Tibial nerve (tissue), 4 donors: ENCODE data around the gene HSH2D. TPM values are rescaled to one million over a fixed set of nuclear protein-coding genes. Genes with fewer than 3 reads are reported as not detected.

ENCODE experiments used
- DNase-seq, 2 donors: peaks; one replicate each; pipeline ENCODE4 v3.0.0-alpha.2; 2019; ENCODE audit warnings: low spot score in 2 of 2
- H3K27ac ChIP-seq, 4 donors: fragments of 200-600 bp; sonication (generic) in 3 of 4; one replicate each; pipeline ENCODE4 v1.5.1; 2017 to 2019; ENCODE audit warnings: mild to moderate bottlenecking in 1 of 4
- H3K27me3 ChIP-seq, 2 donors: fragments of 200-600 bp; sonication (generic) in 1 of 2; one replicate each; pipeline versions ENCODE4 v1.5.1 to v1.6.0; 2017 to 2019
- H3K36me3 ChIP-seq, 3 donors: fragments of 200-600 bp; sonication (generic); one replicate each; pipeline ENCODE4 v1.5.1; 2018 to 2019
- H3K4me1 ChIP-seq, 4 donors: fragments of 200-600 bp; sonication (generic) in 3 of 4; one replicate each; pipeline ENCODE4 v1.5.1; 2017 to 2019
- H3K4me3 ChIP-seq, 4 donors: fragments of 200-600 bp; sonication (generic) in 3 of 4; one replicate each; pipeline ENCODE4 v1.5.1; 2017 to 2019; ENCODE audit warnings: mild to moderate bottlenecking in 1 of 4, moderate library complexity in 1 of 4
- H3K9me3 ChIP-seq, 4 donors: fragments of 200-600 bp; sonication (generic) in 3 of 4; one replicate each; pipeline ENCODE4 v1.5.1; 2017 to 2019
- CTCF ChIP-seq, 5 experiments: fragments of 200-600 bp in 3 of 5; fragments of 450-650 bp in 2 of 5; sonication (generic) in 3 of 5; IDR thresholded peaks; one replicate each; pipeline ENCODE4 v1.5.1; 2016 to 2019; ENCODE audit warnings: antibody characterized with exemption in 5 of 5, mild to moderate bottlenecking in 3 of 5, moderate library complexity in 2 of 5
- EP300 ChIP-seq, 2 donors: sonication (generic); formaldehyde crosslinking; IDR thresholded peaks; one replicate each; pipeline ENCODE4 v1.6.1; 2017; ENCODE audit warnings: antibody characterized with exemption in 2 of 2, mild to moderate bottlenecking in 1 of 2
- POLR2A ChIP-seq, 2 donors: fragments of 450-650 bp; IDR thresholded peaks; one replicate each; pipeline ENCODE4 v1.6.1; 2017; ENCODE audit warnings: antibody characterized with exemption in 2 of 2, mild to moderate bottlenecking in 2 of 2, moderate library complexity in 2 of 2
- WGBS, 2 donors: methylation state at CpG; one replicate each; pipeline ENCODE4 v1.1.5; 2018; 5-methylcytosine and 5-hydroxymethylcytosine counted together
- total RNA-seq, 4 donors: library from RNA; depleted of rRNA; stranded (reverse); fragments of >200 nt; gene quantifications; one replicate each; pipeline ENCODE4 v1.1.0, GENCODE V29; 2016

The HSH2D gene
- total RNA-seq, 4 donors from 2014 or later = 0.22 TPM; not detected in 3

- Histone ChIP-seq H3K27ac (no peak overlapping the region), H3K36me3 (peaks cover 3 to 80% (median 45%) of the 10 kb centered on the region in 3 donors), H3K4me3 (no peak overlapping the region), H3K27me3 (no peaks in the 10 kb centered on the region), H3K4me1 (no peaks in the 10 kb centered on the region), H3K9me3 (no peaks in the 10 kb centered on the region)
- DNase-seq = no peak
- WGBS, 2 donors = 86 to 93% methylated on average over 3 of the region's 3 CpGs
- no peak for TF ChIP-seq POLR2A (IDR thresholded peaks at IDR 0.05)
- no peak for TF ChIP-seq CTCF (IDR thresholded peaks at IDR 0.05)
- TF ChIP-seq EP300 (IDR thresholded peaks at IDR 0.05) = no peak
Measured at GRCh38 chr19:16131648-16132047, 11.8 kb upstream of the HSH2D start.

DNA sequence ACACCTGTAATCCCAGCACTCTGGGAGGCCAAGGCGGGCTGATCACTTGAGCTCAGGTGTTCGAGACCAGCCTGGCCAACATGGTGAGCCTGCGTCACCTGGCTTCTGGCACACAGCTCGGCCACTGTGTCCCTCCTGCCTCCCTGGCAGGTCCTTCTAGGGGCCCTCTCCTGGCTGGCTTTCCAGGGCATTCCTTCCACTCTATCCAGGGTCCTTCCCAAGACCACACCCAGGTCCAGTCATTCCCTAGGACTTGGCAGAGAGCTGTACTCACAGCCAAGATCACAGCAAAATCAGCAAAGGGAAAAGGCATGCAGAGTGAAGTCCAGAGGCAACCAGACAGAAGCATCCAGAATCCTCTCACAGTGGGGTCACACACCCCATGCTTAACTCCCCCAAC is 9.7 kb upstream of the HSH2D start:
- H3K9me3 ChIP-seq = no peaks in the 10 kb centered on the region
- H3K4me3 ChIP-seq = no peak overlapping the region
- WGBS, 2 donors = 91 to 100% methylated on average over 3 to 4 of the region's 4 CpGs
- no peak for DNase-seq
- TF ChIP-seq CTCF (IDR thresholded peaks at IDR 0.05) (no peak), EP300 (IDR thresholded peaks at IDR 0.05) (no peak), POLR2A (IDR thresholded peaks at IDR 0.05) (no peak)
- no peaks in the 10 kb centered on the region for H3K27me3 ChIP-seq
- peaks cover 3 to 58% (median 26%) of the 10 kb centered on the region in 3 donors for H3K36me3 ChIP-seq
- H3K27ac ChIP-seq = no peak overlapping the region
- H3K4me1 ChIP-seq = no peaks in the 10 kb centered on the region

DNA sequence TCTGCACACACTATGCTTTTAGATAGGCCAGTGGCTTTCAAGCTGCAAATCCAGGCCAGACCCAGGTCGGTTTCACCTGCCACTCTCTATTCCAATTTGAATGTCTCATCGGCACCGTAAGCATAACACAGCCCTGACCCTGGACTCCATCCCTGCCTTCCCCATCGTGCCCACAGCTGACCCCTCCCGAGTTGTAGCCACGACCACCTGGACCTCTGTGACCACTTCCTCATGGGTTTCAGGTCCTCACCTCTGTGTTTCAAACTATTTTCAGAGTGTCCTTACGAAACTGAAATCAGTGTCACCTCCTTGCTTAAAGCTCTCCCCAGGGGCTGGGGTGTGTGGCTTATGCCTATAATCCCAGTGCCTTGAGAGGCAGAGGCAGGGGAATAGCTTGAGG is 9.0 kb upstream of the HSH2D start:
- TF ChIP-seq POLR2A (IDR thresholded peaks at IDR 0.05) (no peak), EP300 (IDR thresholded peaks at IDR 0.05) (no peak), CTCF (IDR thresholded peaks at IDR 0.05) (no peak)
- DNase-seq = no peak
- no peaks in the 10 kb centered on the region for H3K9me3 ChIP-seq
- no peaks in the 10 kb centered on the region for H3K4me1 ChIP-seq
- peaks cover 3 to 51% (median 20%) of the 10 kb centered on the region in 3 donors for H3K36me3 ChIP-seq
- WGBS, 2 donors = 73 to 76% methylated on average over 7 of the region's 7 CpGs
- no peak overlapping the region for H3K4me3 ChIP-seq
- no peak overlapping the region for H3K27ac ChIP-seq
- no peaks in the 10 kb centered on the region for H3K27me3 ChIP-seq

DNA sequence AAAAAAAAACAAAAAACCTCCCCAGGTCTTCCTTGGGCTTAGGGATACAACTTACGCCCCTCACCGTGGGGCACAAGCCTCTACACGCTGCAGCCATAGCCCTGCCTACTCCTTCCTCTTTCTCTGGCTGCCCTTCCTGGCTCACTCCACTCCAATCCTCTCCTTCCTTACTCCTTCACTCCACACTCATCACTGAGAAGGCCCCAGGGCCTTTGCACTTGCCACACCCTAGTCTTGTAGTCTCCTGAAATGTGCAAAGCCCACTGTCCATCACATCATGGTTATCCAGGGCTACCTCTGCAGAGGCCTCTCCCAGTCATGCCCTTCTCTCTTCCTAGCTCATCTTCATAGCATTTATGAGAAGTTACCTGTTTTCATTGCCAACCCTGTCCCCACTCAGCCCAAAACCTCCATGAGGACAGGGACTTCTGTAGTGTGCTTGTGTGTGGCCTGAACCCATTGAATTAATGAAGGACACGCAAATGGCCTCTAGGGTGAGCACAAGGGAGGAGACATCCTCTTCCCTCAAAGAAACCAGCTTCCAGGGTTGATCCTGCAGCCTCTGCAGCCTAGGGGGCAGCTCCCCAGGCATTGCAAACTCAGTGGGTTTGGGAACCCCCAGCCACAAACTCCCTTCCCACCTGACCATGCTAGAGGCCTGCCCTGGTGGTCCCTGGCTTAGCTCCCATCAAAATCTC is 7.9 kb upstream of the HSH2D start:
- no peak for DNase-seq
- Histone ChIP-seq H3K36me3 (peaks cover 3 to 41% (median 18%) of the 10 kb centered on the region in 3 donors), H3K4me3 (no peak overlapping the region), H3K4me1 (no peaks in the 10 kb centered on the region), H3K9me3 (no peaks in the 10 kb centered on the region), H3K27ac (no peak overlapping the region), H3K27me3 (no peaks in the 10 kb centered on the region)
- WGBS, 2 donors = 70 to 87% methylated on average over 4 of the region's 4 CpGs
- TF ChIP-seq CTCF (IDR thresholded peaks at IDR 0.05) (no peak), EP300 (IDR thresholded peaks at IDR 0.05) (no peak), POLR2A (IDR thresholded peaks at IDR 0.05) (no peak)

GRCh38 chr19:16136185-16136999 is 7.1 kb upstream of the HSH2D start:
- TF ChIP-seq EP300 (IDR thresholded peaks at IDR 0.05) = no peak
- no peak for TF ChIP-seq CTCF (IDR thresholded peaks at IDR 0.05)
- no peak for TF ChIP-seq POLR2A (IDR thresholded peaks at IDR 0.05)
- Histone ChIP-seq H3K36me3 (peaks cover 3 to 32% (median 18%) of the 10 kb centered on the region in 3 donors), H3K27ac (no peak overlapping the region), H3K4me1 (no peaks in the 10 kb centered on the region), H3K4me3 (no peak overlapping the region), H3K9me3 (no peaks in the 10 kb centered on the region), H3K27me3 (no peaks in the 10 kb centered on the region)
- no peak for DNase-seq
- 60% methylated on average over 16 of the region's 16 CpGs for WGBS, 2 donors
